Measurements from ENCODE around the gene STK11IP. TPM values are rescaled to one million over a fixed set of nuclear protein-coding genes. Genes with fewer than 3 reads are reported as not detected.

STK11IP gene
- total RNA-seq, 2 experiments from 2014 or later = 23.9 to 27.2 TPM

- H3K27ac ChIP-seq (ENCODE audit: low read depth in 1 of 2, low read length in 2 of 2) = no peak overlapping the region
- Mint-ChIP-seq H3K36me3 (ENCODE audit: low read depth) (no peaks in the 10 kb centered on the region), H3K4me3 (no peak overlapping the region), H3K27ac (no peak overlapping the region), H3K4me1 (ENCODE audit: low read depth) (peaks cover 6% of the 10 kb centered on the region), H3K9me3 (no peaks in the 10 kb centered on the region), H3K27me3 (peaks cover 42% of the 10 kb centered on the region)
- H3K27me3 ChIP-seq (ENCODE audit: control insufficient read depth in 1 of 2, insufficient read depth in 2 of 2, low read length in 2 of 2) = peaks cover under 1 to 7% of the 10 kb centered on the region in 2 experiments
- peaks cover 13% of the 10 kb centered on the region for H3K4me1 ChIP-seq (ENCODE audit: insufficient read depth, low read length)
- no peak overlapping the region for H3K4me3 ChIP-seq (ENCODE audit: low read length)
- CTCF ChIA-PET = interaction anchor here (0.6 to 1.2 kb wide), 7 partner anchors 8 to 135 kb away, joined by 3 to 5 read pairs (median 3); partner anchors contain the start of gene STK11IP
- peaks cover 0 to 3% of the 10 kb centered on the region in 2 experiments for H3K9me3 ChIP-seq (ENCODE audit: control insufficient read depth in 1 of 2, insufficient read depth in 1 of 2, low read length in 2 of 2)
- DNase-seq (no peak), ATAC-seq (ENCODE audit: poor library complexity) (no peak)
- POLR2A ChIA-PET = no interaction called here
- no peaks in the 10 kb centered on the region for H3K36me3 ChIP-seq (ENCODE audit: insufficient read depth, low read length)
- no peak for TF ChIP-seq CTCF (IDR thresholded peaks at IDR 0.05)
- intact Hi-C loops (cut with DNase I, micrococcal nuclease) = loop anchor here (5.0 to 10.0 kb wide), 3 partner anchors 46 to 241 kb away; partner anchors contain the start of gene STK11IP (in 1 of the 2)
These were observed 45.4 kb downstream of the STK11IP start for GRCh38 chr2:219643084-219643473.

GRCh38 chr2:219643788-219644398 is 46.2 kb downstream of the STK11IP start:
- Histone ChIP-seq H3K4me1 (ENCODE audit: insufficient read depth, low read length) (peaks cover 13% of the 10 kb centered on the region), H3K9me3 (ENCODE audit: control insufficient read depth in 1 of 2, insufficient read depth in 1 of 2, low read length in 2 of 2) (peaks cover 0 to 3% of the 10 kb centered on the region in 2 experiments), H3K36me3 (ENCODE audit: insufficient read depth, low read length) (no peaks in the 10 kb centered on the region), H3K27me3 (ENCODE audit: control insufficient read depth in 1 of 2, insufficient read depth in 2 of 2, low read length in 2 of 2) (peaks cover 8 to 12% of the 10 kb centered on the region in 2 experiments), H3K4me3 (ENCODE audit: low read length) (no peak overlapping the region), H3K27ac (ENCODE audit: low read depth in 1 of 2, low read length in 2 of 2) (no peak overlapping the region)
- DNase-seq (peak in 1 of 14 experiments; percentile 21), ATAC-seq (ENCODE audit: poor library complexity) (no peak)
- ChIA-PET CTCF (no interaction called here), POLR2A (no interaction called here)
- no peak for TF ChIP-seq CTCF (IDR thresholded peaks at IDR 0.05)
- Mint-ChIP-seq H3K36me3 (ENCODE audit: low read depth) (no peaks in the 10 kb centered on the region), H3K27me3 (peaks cover 47% of the 10 kb centered on the region), H3K4me1 (ENCODE audit: low read depth) (peaks cover 6% of the 10 kb centered on the region), H3K9me3 (no peaks in the 10 kb centered on the region), H3K27ac (no peak overlapping the region), H3K4me3 (no peak overlapping the region)
- intact Hi-C loops (cut with DNase I, micrococcal nuclease) = loop anchor here (5.0 to 10.0 kb wide), 3 partner anchors 47 to 242 kb away; partner anchors contain the start of gene STK11IP (in 1 of the 2)

- no peaks in the 10 kb centered on the region for H3K9me3 ChIP-seq (ENCODE audit: control insufficient read depth in 1 of 2, insufficient read depth in 1 of 2, low read length in 2 of 2)
- H3K27me3 ChIP-seq (ENCODE audit: control insufficient read depth in 1 of 2, insufficient read depth in 2 of 2, low read length in 2 of 2) = peaks cover 8 to 20% of the 10 kb centered on the region in 2 experiments
- CTCF ChIA-PET = interaction anchor here (1.1 kb wide), 1 partner anchor 102 kb away, joined by 4 read pairs; the partner anchor contains the start of gene CHPF
- Mint-ChIP-seq H3K4me1 (ENCODE audit: low read depth) (peaks cover 6% of the 10 kb centered on the region), H3K27me3 (peaks cover 53% of the 10 kb centered on the region), H3K27ac (no peak overlapping the region), H3K36me3 (ENCODE audit: low read depth) (no peaks in the 10 kb centered on the region), H3K9me3 (no peaks in the 10 kb centered on the region), H3K4me3 (no peak overlapping the region)
- peaks cover 13% of the 10 kb centered on the region for H3K4me1 ChIP-seq (ENCODE audit: insufficient read depth, low read length)
- TF ChIP-seq CTCF (IDR thresholded peaks at IDR 0.05) = no peak
- no peak for DNase-seq
- H3K27ac ChIP-seq (ENCODE audit: low read depth in 1 of 2, low read length in 2 of 2) = no peak overlapping the region
- no peaks in the 10 kb centered on the region for H3K36me3 ChIP-seq (ENCODE audit: insufficient read depth, low read length)
- POLR2A ChIA-PET = no interaction called here
- no peak for ATAC-seq (ENCODE audit: poor library complexity)
- no peak overlapping the region for H3K4me3 ChIP-seq (ENCODE audit: low read length)
- intact Hi-C loops (cut with DNase I, micrococcal nuclease) = loop anchor here (5.0 to 10.0 kb wide), 3 partner anchors 48 to 243 kb away; partner anchors contain the start of gene STK11IP (in 1 of the 2)
These were observed 47.3 kb downstream of the STK11IP start for GRCh38 chr2:219644801-219645480.
